Measurements from ENCODE around the gene NUBP2. TPM values are rescaled to one million over a fixed set of nuclear protein-coding genes. Genes with fewer than 3 reads are reported as not detected.

Gene NUBP2
- total RNA-seq, 1 donor from 2014 or later, result 73.7 TPM

- no peak for DNase-seq (ENCODE audit: low spot score)
Observed at GRCh38 chr16:1825864-1826690, 43.3 kb downstream of the NUBP2 start.

DNA sequence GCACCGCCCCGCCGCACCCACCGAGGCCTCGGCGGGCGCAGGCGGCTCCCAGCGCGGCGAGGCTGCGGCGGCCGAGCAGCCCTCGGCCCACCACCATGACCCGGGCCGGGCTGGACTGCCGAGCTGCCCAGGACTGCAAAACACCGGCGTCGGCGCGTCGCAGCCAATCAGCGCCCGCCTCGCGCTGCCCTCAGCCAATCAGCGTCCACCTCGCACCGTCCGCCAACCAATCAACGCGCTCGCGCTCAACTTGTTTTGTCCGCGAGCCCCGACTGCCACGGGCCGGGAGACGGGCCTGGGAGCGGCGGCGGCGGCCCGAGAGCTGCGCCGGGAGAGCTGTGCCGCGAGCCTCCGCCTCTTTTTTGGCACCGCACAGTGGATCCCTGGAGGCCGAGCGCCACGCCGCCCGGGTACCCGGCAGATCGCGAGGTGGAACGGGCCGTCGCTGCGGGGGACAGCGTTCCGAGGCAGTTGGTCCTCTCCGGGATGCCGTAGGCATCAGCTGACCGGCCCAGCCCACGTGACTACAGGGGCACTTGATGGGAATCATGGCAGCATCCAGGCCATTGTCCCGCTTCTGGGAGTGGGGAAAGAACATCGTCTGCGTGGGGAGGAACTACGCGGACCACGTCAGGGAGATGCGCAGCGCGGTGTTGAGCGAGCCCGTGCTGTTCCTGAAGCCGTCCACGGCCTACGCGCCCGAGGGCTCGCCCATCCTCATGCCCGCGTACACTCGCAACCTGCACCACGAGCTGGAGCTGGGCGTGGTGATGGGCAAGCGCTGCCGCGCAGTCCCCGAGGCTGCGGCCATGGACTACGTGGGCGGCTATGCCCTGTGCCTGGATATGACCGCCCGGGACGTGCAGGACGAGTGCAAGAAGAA lies 44.2 kb downstream of the NUBP2 start, which contains the start of the genes FAHD1 and HAGH:
FAHD1 (plus strand) TSS at position 516 of the 883 bp plus-strand sequence; CDS start at position 549, 33 bp downstream.
HAGH (minus strand) TSS at position 135 of the 883 bp plus-strand sequence; CDS start at position 97, 38 bp downstream.
- peak; percentile 97 for DNase-seq (ENCODE audit: low spot score)

- DNase-seq (ENCODE audit: low spot score), result no peak
Observed at GRCh38 chr16:1828645-1829410, 46.1 kb downstream of the NUBP2 start.

DNA sequence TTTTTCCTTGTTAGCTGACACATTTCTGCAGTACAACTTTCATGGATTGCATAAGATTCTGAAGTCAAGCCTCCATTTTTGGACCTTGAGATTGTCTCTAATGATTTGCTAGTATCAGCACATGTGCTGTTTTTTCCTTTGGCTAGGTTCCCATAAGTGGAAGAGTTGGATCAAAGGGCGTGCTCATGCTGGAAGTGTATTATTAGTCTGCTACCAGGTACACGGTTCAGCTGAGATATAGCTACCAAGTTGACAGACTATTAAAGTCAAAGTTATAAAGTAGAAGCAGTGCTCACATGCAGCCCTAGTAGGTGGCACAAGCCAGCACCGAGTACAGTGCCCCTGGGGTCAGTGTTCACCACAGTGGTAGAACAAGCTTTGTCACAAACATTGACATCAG lies 47.5 kb downstream of the NUBP2 start:
- DNase-seq (ENCODE audit: low spot score), result no peak

DNA sequence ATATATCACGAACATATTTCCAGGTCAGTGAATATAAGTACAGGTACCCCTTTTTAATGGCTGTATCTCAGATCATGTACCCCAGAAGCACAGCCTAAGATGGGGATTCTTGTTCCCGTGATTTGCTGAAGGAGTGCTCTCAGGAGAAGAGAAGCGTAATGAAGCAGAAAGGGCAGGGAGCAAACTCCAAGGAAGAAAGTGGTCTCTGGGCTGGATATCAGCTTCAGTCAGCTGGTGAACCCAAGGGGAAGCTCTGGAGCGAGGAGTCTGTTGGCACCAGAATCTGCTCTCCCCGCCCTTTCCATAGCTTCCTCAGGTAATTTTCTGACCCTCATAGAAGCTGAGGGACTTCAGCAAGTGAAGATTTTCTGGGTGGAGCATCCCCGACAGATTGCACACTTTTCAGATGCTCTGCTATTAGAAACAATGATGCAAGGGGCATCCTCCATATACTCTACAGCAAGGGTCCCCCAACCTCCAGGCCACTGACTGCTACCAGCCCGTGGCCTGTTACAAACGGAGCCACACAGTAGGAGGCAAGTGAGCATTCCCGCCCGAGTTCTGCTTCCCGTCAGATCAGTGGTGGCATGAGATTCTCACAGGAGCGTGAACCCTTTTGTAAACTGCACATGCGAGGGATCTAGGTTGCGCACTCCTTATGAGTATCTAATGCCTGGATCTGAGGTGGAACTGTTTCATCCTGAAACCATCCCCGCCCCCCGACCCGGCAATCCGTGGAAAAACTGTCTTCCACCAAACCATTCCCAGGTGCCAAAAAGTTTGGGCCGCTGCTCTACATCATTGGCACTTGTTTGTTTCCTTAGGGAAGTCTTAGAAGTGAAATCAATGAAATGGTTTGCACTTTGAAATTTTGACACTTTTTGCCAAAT lies 48.7 kb downstream of the NUBP2 start:
- DNase-seq (ENCODE audit: low spot score), result no peak

DNA sequence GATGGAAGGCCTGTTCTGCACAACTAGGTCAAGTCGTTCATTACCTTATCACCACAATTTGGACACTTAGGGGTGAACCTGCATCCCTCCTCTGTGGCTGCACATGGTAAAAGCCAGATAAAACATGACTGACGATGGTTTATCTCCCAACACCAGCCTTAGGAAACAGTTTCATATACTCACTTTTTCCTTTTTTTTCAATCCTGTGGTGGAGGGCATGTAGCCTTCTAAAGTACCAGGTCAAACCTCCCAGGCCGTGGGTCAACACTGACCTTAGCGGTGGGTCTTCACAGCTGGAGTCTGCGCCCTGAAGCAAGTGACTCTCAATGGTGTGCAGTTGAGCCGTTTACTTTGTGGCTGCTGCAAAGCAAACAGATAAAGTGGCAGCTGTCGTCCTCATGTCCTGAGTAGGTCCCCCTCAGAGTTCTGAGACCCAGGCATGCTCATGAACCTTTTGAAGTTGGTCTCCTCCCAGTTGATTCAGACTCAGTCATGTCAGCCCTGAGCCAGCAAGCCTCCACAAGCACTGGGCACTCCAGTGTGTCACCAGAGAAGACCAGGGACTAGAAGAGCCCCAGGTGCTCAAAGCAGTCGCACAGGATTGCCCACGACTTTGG lies 50.2 kb downstream of the NUBP2 start:
- DNase-seq (ENCODE audit: low spot score), result no peak

DNA sequence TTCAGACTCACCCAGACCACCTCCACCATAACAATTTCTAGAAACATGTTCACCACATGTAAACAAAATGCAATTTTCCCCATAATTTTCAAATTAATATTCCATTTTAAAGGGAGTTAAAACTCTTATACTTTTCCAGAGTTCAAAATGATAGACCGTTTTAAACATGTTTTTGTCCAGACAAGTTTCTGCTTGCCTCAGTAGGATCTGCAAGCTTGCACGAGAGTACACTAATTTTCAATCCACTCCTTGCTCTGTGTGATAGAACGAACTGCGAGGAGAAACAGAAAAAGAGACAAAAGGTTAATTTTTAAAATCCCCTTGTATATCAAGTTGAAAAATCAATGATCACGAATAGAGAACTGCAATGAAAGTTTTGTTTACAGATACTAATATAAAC lies 51.3 kb downstream of the NUBP2 start:
- peak; percentile 15 for DNase-seq (ENCODE audit: low spot score)

Other genes with a start within 250 kb of the NUBP2 start
- 6.7 TPM for gene TMEM204, start 249.3 kb upstream of the NUBP2 start, total RNA-seq (ENCODE audit: insufficient read depth, low replicate concordance)
- gene IFT140, start 170.9 kb upstream of the NUBP2 start, total RNA-seq (ENCODE audit: insufficient read depth, low replicate concordance), result 17.1 TPM
- 6.0 TPM for gene CRAMP1, start 170.6 kb upstream of the NUBP2 start, total RNA-seq (ENCODE audit: insufficient read depth, low replicate concordance)
- 37.8 TPM for gene JPT2, start 104.7 kb upstream of the NUBP2 start, total RNA-seq (ENCODE audit: insufficient read depth, low replicate concordance)
- gene MAPK8IP3, start 76.8 kb upstream of the NUBP2 start, total RNA-seq (ENCODE audit: insufficient read depth, low replicate concordance), result 60.2 TPM
- gene NME3, start 11.4 kb upstream of the NUBP2 start, total RNA-seq (ENCODE audit: insufficient read depth, low replicate concordance), result 33.0 TPM
- 7.2 TPM for gene EME2, start 10.2 kb upstream of the NUBP2 start, total RNA-seq (ENCODE audit: insufficient read depth, low replicate concordance)
- 26.5 TPM for gene MRPS34, start 9.8 kb upstream of the NUBP2 start, total RNA-seq (ENCODE audit: insufficient read depth, low replicate concordance)
- gene SPSB3, start 389 bp upstream of the NUBP2 start, total RNA-seq (ENCODE audit: insufficient read depth, low replicate concordance), result 37.6 TPM
- 0.96 TPM for gene IGFALS, start 10.7 kb downstream of the NUBP2 start, total RNA-seq (ENCODE audit: insufficient read depth, low replicate concordance)
- 34.4 TPM for gene HAGH, start 43.9 kb downstream of the NUBP2 start, total RNA-seq (ENCODE audit: insufficient read depth, low replicate concordance)
- gene FAHD1, start 44.2 kb downstream of the NUBP2 start, total RNA-seq (ENCODE audit: insufficient read depth, low replicate concordance), result 36.1 TPM
- gene MEIOB, start 89.2 kb downstream of the NUBP2 start, total RNA-seq (ENCODE audit: insufficient read depth, low replicate concordance), result not detected
- gene HS3ST6, start 135.5 kb downstream of the NUBP2 start, total RNA-seq (ENCODE audit: insufficient read depth, low replicate concordance), result not detected
- gene MSRB1, start 160.2 kb downstream of the NUBP2 start, total RNA-seq (ENCODE audit: insufficient read depth, low replicate concordance), result 2.2 TPM
- gene RPL3L, start 171.7 kb downstream of the NUBP2 start, total RNA-seq (ENCODE audit: insufficient read depth, low replicate concordance), result not detected
- 111 TPM for gene NDUFB10, start 176.6 kb downstream of the NUBP2 start, total RNA-seq (ENCODE audit: insufficient read depth, low replicate concordance)
- 1,669 TPM for gene RPS2, start 181.9 kb downstream of the NUBP2 start, total RNA-seq (ENCODE audit: insufficient read depth, low replicate concordance)
- not detected for gene RNF151, start 183.9 kb downstream of the NUBP2 start, total RNA-seq (ENCODE audit: insufficient read depth, low replicate concordance)
- 10.4 TPM for gene TBL3, start 189.1 kb downstream of the NUBP2 start, total RNA-seq (ENCODE audit: insufficient read depth, low replicate concordance)
- gene NOXO1, start 198.5 kb downstream of the NUBP2 start, total RNA-seq (ENCODE audit: insufficient read depth, low replicate concordance), result not detected
- 12.0 TPM for gene GFER, start 201.2 kb downstream of the NUBP2 start, total RNA-seq (ENCODE audit: insufficient read depth, low replicate concordance)
- gene SYNGR3, start 207.0 kb downstream of the NUBP2 start, total RNA-seq (ENCODE audit: insufficient read depth, low replicate concordance), result 2.4 TPM
- gene ZNF598, start 226.9 kb downstream of the NUBP2 start, total RNA-seq (ENCODE audit: insufficient read depth, low replicate concordance), result 4.8 TPM
- not detected for gene NPW, start 236.8 kb downstream of the NUBP2 start, total RNA-seq (ENCODE audit: insufficient read depth, low replicate concordance)
- gene NHERF2, start 243.9 kb downstream of the NUBP2 start, total RNA-seq (ENCODE audit: insufficient read depth, low replicate concordance), result 30.3 TPM

All from umbilical cord (tissue), 2 donors.